Measurements from ENCODE around the gene PPP1R12B. TPM values are rescaled to one million over a fixed set of nuclear protein-coding genes. Genes with fewer than 3 reads are reported as not detected.

PPP1R12B gene
- total and polyA plus RNA-seq, 2 donors (not counting 3 experiments of a cell fraction or from before 2014, with no cell fraction given), result 8.4 to 11.5 TPM

GRCh38 chr1:202355944-202356553, 7.5 kb downstream of the PPP1R12B start:
- no peaks in the 10 kb centered on the region for H3K27me3 ChIP-seq (ENCODE audit: control insufficient read depth in 2 of 2, insufficient read depth in 2 of 2, low read length in 2 of 2)
- dilution Hi-C loops (cut with MboI; ENCODE audit: extremely low pct_ligation_motif_present, low sequenced_read_pairs), result no loop called here
- H3K27ac ChIP-seq (ENCODE audit: insufficient read depth, low read depth, low read length), result no peak overlapping the region
- H3K79me2 ChIP-seq (ENCODE audit: control insufficient read depth, insufficient read depth, low read length), result peaks cover 2% of the 10 kb centered on the region
- H4K20me1 ChIP-seq (replicated peaks; ENCODE audit: control insufficient read depth, extremely low read depth, insufficient read depth, low read length), result no peaks in the 10 kb centered on the region
- no peaks in the 10 kb centered on the region for H3K9me1 ChIP-seq (replicated peaks; ENCODE audit: control insufficient read depth, extremely low read depth, insufficient read depth, low read length)
- TF ChIP-seq JUN (IDR thresholded peaks at IDR 0.05; ENCODE audit: borderline replicate concordance, insufficient read depth, insufficient read length, low read depth) (no peak), POLR2A (IDR thresholded peaks at IDR 0.05; ENCODE audit: low read depth, low read length) (no peak)
- H3K4me3 ChIP-seq (replicated peaks in 1 of 3; ENCODE audit: insufficient read depth in 1 of 3, low read depth in 1 of 3, low read length in 3 of 3), result no peak overlapping the region
- H3K9me3 ChIP-seq (replicated peaks; ENCODE audit: control insufficient read depth, insufficient read depth, low read length), result no peaks in the 10 kb centered on the region
- no peak overlapping the region for H2AFZ ChIP-seq (ENCODE audit: low read depth, low read length)
- CTCF ChIA-PET, result no interaction called here
- H3K9ac ChIP-seq (replicated peaks; ENCODE audit: extremely low read depth, insufficient read depth, low read length), result no peak overlapping the region
- no peak for DNase-seq (ENCODE audit: low read depth, low spot score)
- BruUV-seq (replicated peaks), result no TSS peak
- intact Hi-C loops (cut with micrococcal nuclease), result no loop called here
- POLR2A ChIA-PET, result no interaction called here
- H3K36me3 ChIP-seq (ENCODE audit: control insufficient read depth in 2 of 2, extremely low read depth in 1 of 2, insufficient read depth in 2 of 2, low read length in 2 of 2), result no peaks in the 10 kb centered on the region
- H3K4me1 ChIP-seq (ENCODE audit: control insufficient read depth, extremely low read depth, insufficient read depth, low read length), result no peaks in the 10 kb centered on the region
- FAIRE-seq, result no peak
- no peak overlapping the region for H3K4me2 ChIP-seq (ENCODE audit: insufficient read depth, low read length)

- no peak overlapping the region for H3K27ac ChIP-seq (ENCODE audit: insufficient read depth, low read depth, low read length)
- ChIA-PET CTCF (no interaction called here), POLR2A (no interaction called here)
- no peaks in the 10 kb centered on the region for H3K79me2 ChIP-seq (ENCODE audit: control insufficient read depth, insufficient read depth, low read length)
- dilution Hi-C loops (cut with MboI; ENCODE audit: extremely low pct_ligation_motif_present, low sequenced_read_pairs), result no loop called here
- no TSS peak for BruUV-seq (replicated peaks)
- TF ChIP-seq FOS (IDR thresholded peaks at IDR 0.05; ENCODE audit: borderline replicate concordance, insufficient read depth, low read length), result no peak
- no peak for TF ChIP-seq EZH2 (IDR thresholded peaks at IDR 0.05; ENCODE audit: borderline replicate concordance, low read depth, low read length, severe bottlenecking)
- TF ChIP-seq CTCF (IDR thresholded peaks at IDR 0.05; ENCODE audit: extremely low read depth in 1 of 2, insufficient read depth in 1 of 2, low read depth in 1 of 2, low read length in 2 of 2), result no peak
- no peak for TF ChIP-seq JUN (IDR thresholded peaks at IDR 0.05; ENCODE audit: borderline replicate concordance, insufficient read depth, insufficient read length, low read depth)
- no peak for TF ChIP-seq GATA2 (IDR thresholded peaks at IDR 0.05; ENCODE audit: insufficient read depth, insufficient read length, low read depth, low read length)
- TF ChIP-seq MYC (IDR thresholded peaks at IDR 0.05; ENCODE audit: low read depth, low read length), result no peak
- no peak for TF ChIP-seq MAX (IDR thresholded peaks at IDR 0.05; ENCODE audit: insufficient read depth, insufficient read length)
- no peak for TF ChIP-seq POLR2AphosphoS5 (IDR thresholded peaks at IDR 0.05; ENCODE audit: insufficient read depth, low read depth, low read length)
- no peak for TF ChIP-seq POLR2A (IDR thresholded peaks at IDR 0.05; ENCODE audit: low read depth, low read length)
- intact Hi-C loops (cut with micrococcal nuclease), result no loop called here
- H4K20me1 ChIP-seq (replicated peaks; ENCODE audit: control insufficient read depth, extremely low read depth, insufficient read depth, low read length), result no peaks in the 10 kb centered on the region
- H3K4me1 ChIP-seq (ENCODE audit: control insufficient read depth, extremely low read depth, insufficient read depth, low read length), result no peaks in the 10 kb centered on the region
- H3K36me3 ChIP-seq (ENCODE audit: control insufficient read depth in 2 of 2, extremely low read depth in 1 of 2, insufficient read depth in 2 of 2, low read length in 2 of 2), result no peaks in the 10 kb centered on the region
- no peak overlapping the region for H3K4me2 ChIP-seq (ENCODE audit: insufficient read depth, low read length)
- no peak overlapping the region for H2AFZ ChIP-seq (ENCODE audit: low read depth, low read length)
- no peaks in the 10 kb centered on the region for H3K9me3 ChIP-seq (replicated peaks; ENCODE audit: control insufficient read depth, insufficient read depth, low read length)
- H3K27me3 ChIP-seq (ENCODE audit: control insufficient read depth in 2 of 2, insufficient read depth in 2 of 2, low read length in 2 of 2), result no peaks in the 10 kb centered on the region
- DNase-seq (ENCODE audit: low read depth, low spot score) (no peak), FAIRE-seq (no peak)
- H3K9ac ChIP-seq (replicated peaks; ENCODE audit: extremely low read depth, insufficient read depth, low read length), result no peak overlapping the region
- H3K4me3 ChIP-seq (replicated peaks in 1 of 3; ENCODE audit: insufficient read depth in 1 of 3, low read depth in 1 of 3, low read length in 3 of 3), result no peak overlapping the region
- H3K9me1 ChIP-seq (replicated peaks; ENCODE audit: control insufficient read depth, extremely low read depth, insufficient read depth, low read length), result no peaks in the 10 kb centered on the region
Observed at GRCh38 chr1:202357506-202357905, 9.0 kb downstream of the PPP1R12B start.
